Stimulated activated CD8-positive, alpha-beta memory T cell treated with anti-CD3 and anti-CD28 coated beads, Interleukin-4, amount 100 ng/mL, for 48 hours (primary cell): ENCODE results near the gene TRIM68.

Experiments used
- DNase-seq: peaks from one replicate; pipeline ENCODE4 v3.0.0-alpha.2; 2020

TRIM68 gene

GRCh38 chr11:4607781-4608666, at the start of gene TRIM68:
TRIM68 (minus strand) TSS chr11:4608231; CDS start chr11:4605504, 2,727 bp downstream.
- DNase-seq = peak; percentile 94

GRCh38 chr11:4654635-4655369, 46.8 kb upstream of the TRIM68 start:
- no peak for DNase-seq

- no peak for DNase-seq
These were observed 39.7 kb upstream of the TRIM68 start for GRCh38 chr11:4647766-4648165.

- no peak for DNase-seq
These were observed 37.9 kb upstream of the TRIM68 start for GRCh38 chr11:4645974-4646373.

GRCh38 chr11:4644233-4644632, 36.2 kb upstream of the TRIM68 start:
- DNase-seq = no peak

GRCh38 chr11:4643682-4644081, 35.7 kb upstream of the TRIM68 start, which contains the start of gene OR51E1:
OR51E1 (plus strand) TSS chr11:4643982; CDS start chr11:4652527, 8,545 bp downstream.
- DNase-seq = no peak

GRCh38 chr11:4643076-4643475, 35.0 kb upstream of the TRIM68 start:
- DNase-seq = no peak

GRCh38 chr11:4642043-4642442, 34.0 kb upstream of the TRIM68 start:
- DNase-seq = no peak

- DNase-seq = no peak
These were observed 33.5 kb upstream of the TRIM68 start for GRCh38 chr11:4641501-4641900.

GRCh38 chr11:4639931-4640330, 31.9 kb upstream of the TRIM68 start:
- no peak for DNase-seq

GRCh38 chr11:4637662-4638047, 29.6 kb upstream of the TRIM68 start:
- no peak for DNase-seq

- DNase-seq = peak; percentile 81
These were observed 29.1 kb upstream of the TRIM68 start, which contains the start of gene OR51D1 for GRCh38 chr11:4636962-4637661. OR51D1 (plus strand) TSS chr11:4637477; CDS start chr11:4639791, 2,314 bp downstream.

- no peak for DNase-seq
These were observed 28.1 kb upstream of the TRIM68 start for GRCh38 chr11:4636136-4636535.

- peak; percentile 77 for DNase-seq
These were observed 18.4 kb upstream of the TRIM68 start for GRCh38 chr11:4626207-4627099.

- DNase-seq = no peak
These were observed 11.5 kb upstream of the TRIM68 start for GRCh38 chr11:4619514-4619913.

GRCh38 chr11:4615856-4616444, 7.9 kb upstream of the TRIM68 start:
- no peak for DNase-seq

GRCh38 chr11:4611986-4612385, 4.0 kb upstream of the TRIM68 start:
- no peak for DNase-seq

- DNase-seq = no peak
These were observed 2.4 kb upstream of the TRIM68 start for GRCh38 chr11:4610258-4610935.

GRCh38 chr11:4607096-4607495, 935 bp downstream of the TRIM68 start:
- DNase-seq = no peak

GRCh38 chr11:4606231-4607015, 1.6 kb downstream of the TRIM68 start:
- no peak for DNase-seq
